ENCODE measurements around the gene BIRC7. TPM values are rescaled to one million over a fixed set of nuclear protein-coding genes. Genes with fewer than 3 reads are reported as not detected.

The BIRC7 gene
- polyA plus RNA-seq, 4 donors = 0.13 to 5.4 TPM; not detected in 2

DNA sequence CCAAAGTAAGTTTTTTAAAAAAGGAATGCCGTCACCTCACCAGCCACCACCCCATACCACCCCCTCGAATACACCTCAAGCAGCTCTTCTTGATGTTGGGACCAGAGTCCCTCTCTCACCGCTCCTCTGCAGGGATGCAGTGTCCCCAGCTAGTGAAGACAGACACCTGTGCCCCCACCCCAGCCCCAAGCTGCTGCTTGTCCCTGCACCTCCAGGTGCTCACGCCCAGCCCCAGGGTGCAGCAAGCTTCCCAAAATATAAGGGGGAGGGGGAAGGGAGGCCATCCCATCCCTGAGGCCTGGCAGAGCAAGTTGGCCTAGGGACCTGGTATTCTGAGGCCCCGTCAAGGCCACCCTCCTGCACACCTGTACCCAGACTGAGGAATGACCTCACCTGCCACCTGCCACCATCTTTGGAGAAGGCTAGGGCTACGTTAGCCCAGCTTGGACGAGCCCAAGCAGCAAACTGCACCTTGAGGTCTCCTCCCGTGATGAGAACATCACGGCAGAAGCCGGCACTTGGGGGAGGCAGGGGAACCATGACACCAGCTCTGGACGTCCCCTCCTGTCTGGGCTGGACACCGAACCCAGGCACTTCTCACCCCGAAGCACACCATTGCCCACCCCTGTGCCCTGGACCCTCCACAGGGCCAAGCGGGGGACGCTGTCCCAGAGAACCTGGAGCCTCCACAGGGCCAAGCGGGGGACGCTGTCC is 45.7 kb upstream of the BIRC7 start:
- H3K4me3 ChIP-seq (ENCODE audit: low read depth in 1 of 3, low read length in 3 of 3) = no peak overlapping the region
- H3K4me1 ChIP-seq (ENCODE audit: control insufficient read depth in 3 of 3, insufficient read depth in 2 of 3, low read depth in 1 of 3, low read length in 2 of 3) = no peaks in the 10 kb centered on the region
- peaks cover under 1 to 4% (median 3%) of the 10 kb centered on the region in 3 donors for H3K36me3 ChIP-seq (ENCODE audit: control insufficient read depth in 3 of 3, insufficient read depth in 2 of 3, low read depth in 1 of 3, low read length in 3 of 3)
- no peaks in the 10 kb centered on the region for H3K9me3 ChIP-seq (ENCODE audit: control insufficient read depth in 2 of 2, insufficient read depth in 1 of 2, low read depth in 1 of 2, low read length in 1 of 2)
- FAIRE-seq = no peak
- DNase-seq = no peak
- 85 to 89% (median 87%) methylated on average over 17 of the region's 17 CpGs for WGBS, 3 donors
- no peaks in the 10 kb centered on the region for H3K27me3 ChIP-seq (ENCODE audit: control insufficient read depth in 3 of 3, insufficient read depth in 3 of 3, low read length in 3 of 3)
- H3K27ac ChIP-seq (ENCODE audit: low read depth in 1 of 3, low read length in 2 of 3) = no peak overlapping the region

DNA sequence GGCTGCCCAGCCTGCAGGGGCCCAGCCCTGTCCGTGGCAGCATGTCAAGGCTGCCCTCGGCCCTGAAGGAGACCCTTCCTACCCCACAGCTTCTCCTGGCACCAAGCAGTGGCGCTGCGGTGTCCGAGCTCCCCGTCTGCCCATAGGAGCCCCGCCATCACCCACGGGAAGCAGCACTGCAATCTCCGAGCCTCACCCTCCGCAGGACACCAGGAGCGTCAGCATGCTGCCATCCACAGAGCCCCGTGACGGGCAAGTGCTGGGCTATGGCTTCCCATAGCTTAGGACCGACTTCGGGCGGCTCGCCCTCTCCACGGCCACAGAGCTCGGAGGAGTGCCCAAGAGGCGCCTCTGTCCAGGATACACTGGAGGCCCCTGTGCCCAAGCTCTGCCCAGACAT is 44.9 kb upstream of the BIRC7 start:
- Histone ChIP-seq H3K4me3 (ENCODE audit: low read depth in 1 of 3, low read length in 3 of 3) (no peak overlapping the region), H3K4me1 (ENCODE audit: control insufficient read depth in 3 of 3, insufficient read depth in 2 of 3, low read depth in 1 of 3, low read length in 2 of 3) (no peaks in the 10 kb centered on the region), H3K9me3 (ENCODE audit: control insufficient read depth in 2 of 2, insufficient read depth in 1 of 2, low read depth in 1 of 2, low read length in 1 of 2) (no peaks in the 10 kb centered on the region), H3K27ac (ENCODE audit: low read depth in 1 of 3, low read length in 2 of 3) (no peak overlapping the region), H3K27me3 (ENCODE audit: control insufficient read depth in 3 of 3, insufficient read depth in 3 of 3, low read length in 3 of 3) (no peaks in the 10 kb centered on the region), H3K36me3 (ENCODE audit: control insufficient read depth in 3 of 3, insufficient read depth in 2 of 3, low read depth in 1 of 3, low read length in 3 of 3) (peaks cover 4 to 10% (median 5%) of the 10 kb centered on the region in 3 donors)
- WGBS, 3 donors = 82 to 92% (median 87%) methylated on average over 20 of the region's 20 CpGs
- FAIRE-seq (no peak), DNase-seq (no peak)

DNA sequence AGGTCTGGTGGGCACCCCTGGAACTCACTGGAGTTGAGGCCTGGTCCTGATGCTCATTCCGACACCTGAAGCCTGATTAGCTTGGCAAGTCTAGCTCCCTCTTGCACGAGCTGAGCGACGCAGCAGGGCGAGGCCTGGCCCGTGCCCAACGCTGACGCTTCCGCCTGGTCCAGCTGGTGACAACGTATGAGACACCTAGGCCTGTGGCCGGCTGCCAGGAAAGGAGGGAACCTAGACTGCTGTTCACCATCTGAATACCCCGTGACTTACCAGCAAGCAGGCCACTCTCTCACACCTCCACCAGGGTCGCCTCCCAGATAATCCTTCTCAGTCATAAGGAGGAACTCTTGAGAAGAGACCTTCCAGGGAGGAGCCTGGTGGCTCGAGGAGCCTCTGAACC is 44.3 kb upstream of the BIRC7 start:
- DNase-seq (peak in 1 of 2 donors; percentile 93), FAIRE-seq (no peak)
- Histone ChIP-seq H3K27me3 (ENCODE audit: control insufficient read depth in 3 of 3, insufficient read depth in 3 of 3, low read length in 3 of 3) (no peaks in the 10 kb centered on the region), H3K9me3 (ENCODE audit: control insufficient read depth in 2 of 2, insufficient read depth in 1 of 2, low read depth in 1 of 2, low read length in 1 of 2) (no peaks in the 10 kb centered on the region), H3K27ac (ENCODE audit: low read depth in 1 of 3, low read length in 2 of 3) (no peak overlapping the region), H3K4me1 (ENCODE audit: control insufficient read depth in 3 of 3, insufficient read depth in 2 of 3, low read depth in 1 of 3, low read length in 2 of 3) (no peaks in the 10 kb centered on the region), H3K36me3 (ENCODE audit: control insufficient read depth in 3 of 3, insufficient read depth in 2 of 3, low read depth in 1 of 3, low read length in 3 of 3) (peaks cover 4 to 12% (median 5%) of the 10 kb centered on the region in 3 donors), H3K4me3 (ENCODE audit: low read depth in 1 of 3, low read length in 3 of 3) (no peak overlapping the region)
- 8 to 54% (median 34%) methylated on average over 14 of the region's 14 CpGs for WGBS, 3 donors

DNA sequence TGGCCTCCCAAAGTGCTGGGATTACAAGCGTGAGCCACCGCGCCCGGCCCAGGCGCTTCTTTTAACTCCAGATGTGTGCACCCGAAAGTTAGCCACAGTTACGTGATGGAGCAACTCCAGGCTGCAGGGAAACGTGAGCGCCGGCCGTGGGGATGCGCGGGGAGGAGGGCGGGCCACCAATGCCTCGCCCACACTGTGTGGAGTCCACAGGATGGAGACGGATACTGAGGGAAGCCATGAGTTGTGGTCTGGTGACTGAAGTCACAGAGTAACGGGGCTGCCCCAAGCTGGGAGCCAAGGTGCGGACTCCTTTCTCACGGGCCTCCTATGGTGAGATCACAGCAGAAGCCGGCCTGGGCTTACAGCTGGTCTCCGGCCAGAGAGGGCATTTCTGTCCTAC is 43.0 kb upstream of the BIRC7 start:
- no peak overlapping the region for H3K27ac ChIP-seq (ENCODE audit: low read depth in 1 of 3, low read length in 2 of 3)
- 89 to 93% (median 93%) methylated on average over 21 of the region's 21 CpGs for WGBS, 3 donors
- FAIRE-seq (no peak), DNase-seq (no peak)
- no peak overlapping the region for H3K4me3 ChIP-seq (ENCODE audit: low read depth in 1 of 3, low read length in 3 of 3)
- H3K4me1 ChIP-seq (ENCODE audit: control insufficient read depth in 3 of 3, insufficient read depth in 2 of 3, low read depth in 1 of 3, low read length in 2 of 3) = no peaks in the 10 kb centered on the region
- peaks cover 4 to 24% (median 5%) of the 10 kb centered on the region in 3 donors for H3K36me3 ChIP-seq (ENCODE audit: control insufficient read depth in 3 of 3, insufficient read depth in 2 of 3, low read depth in 1 of 3, low read length in 3 of 3)
- no peaks in the 10 kb centered on the region for H3K27me3 ChIP-seq (ENCODE audit: control insufficient read depth in 3 of 3, insufficient read depth in 3 of 3, low read length in 3 of 3)
- H3K9me3 ChIP-seq (ENCODE audit: control insufficient read depth in 2 of 2, insufficient read depth in 1 of 2, low read depth in 1 of 2, low read length in 1 of 2) = no peaks in the 10 kb centered on the region

DNA sequence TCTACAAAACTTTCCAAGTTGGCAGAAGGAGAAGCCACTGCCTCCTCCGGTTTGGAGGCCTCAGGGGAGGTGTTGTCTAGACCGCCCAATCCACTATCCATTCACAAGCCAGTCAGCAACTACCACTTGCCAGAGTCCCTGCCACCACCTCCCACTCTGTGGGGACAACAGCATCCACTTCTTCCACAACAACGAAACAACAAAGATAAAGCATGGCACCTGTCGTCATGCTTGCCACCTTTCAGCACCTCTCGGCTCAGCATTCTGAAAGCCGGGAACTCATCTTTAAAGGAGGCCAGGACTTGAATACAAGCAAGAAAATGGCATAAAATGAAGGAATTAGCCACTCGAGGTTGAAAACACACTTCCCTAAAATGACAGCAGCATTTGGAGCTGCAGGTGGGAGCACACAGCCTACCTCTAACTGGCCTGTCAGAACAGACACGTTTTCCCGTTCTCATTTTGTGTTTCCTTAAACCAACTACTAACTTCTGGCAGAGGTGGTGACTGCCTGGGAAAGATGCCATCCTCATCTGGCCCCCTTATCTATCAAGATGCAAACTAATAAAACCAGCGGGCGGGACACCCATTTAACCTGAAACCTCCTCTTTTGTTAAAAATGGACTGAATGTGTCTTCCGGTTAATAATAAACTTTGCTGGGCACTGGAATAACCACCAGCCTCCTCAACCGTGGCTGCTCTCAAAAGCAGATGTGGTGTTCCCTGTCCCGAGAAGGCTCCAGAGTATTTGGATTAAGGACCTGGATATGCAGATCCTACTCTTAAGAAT is 41.5 kb upstream of the BIRC7 start:
- Histone ChIP-seq H3K27me3 (ENCODE audit: control insufficient read depth in 3 of 3, insufficient read depth in 3 of 3, low read length in 3 of 3) (no peaks in the 10 kb centered on the region), H3K36me3 (ENCODE audit: control insufficient read depth in 3 of 3, insufficient read depth in 2 of 3, low read depth in 1 of 3, low read length in 3 of 3) (peaks cover 4 to 29% (median 5%) of the 10 kb centered on the region in 3 donors), H3K4me1 (ENCODE audit: control insufficient read depth in 3 of 3, insufficient read depth in 2 of 3, low read depth in 1 of 3, low read length in 2 of 3) (no peaks in the 10 kb centered on the region), H3K27ac (ENCODE audit: low read depth in 1 of 3, low read length in 2 of 3) (no peak overlapping the region), H3K9me3 (ENCODE audit: control insufficient read depth in 2 of 2, insufficient read depth in 1 of 2, low read depth in 1 of 2, low read length in 1 of 2) (no peaks in the 10 kb centered on the region), H3K4me3 (ENCODE audit: low read depth in 1 of 3, low read length in 3 of 3) (no peak overlapping the region)
- no peak for FAIRE-seq
- WGBS, 3 donors = 65 to 79% (median 69%) methylated on average over 14 of the region's 14 CpGs
- no peak for DNase-seq

DNA sequence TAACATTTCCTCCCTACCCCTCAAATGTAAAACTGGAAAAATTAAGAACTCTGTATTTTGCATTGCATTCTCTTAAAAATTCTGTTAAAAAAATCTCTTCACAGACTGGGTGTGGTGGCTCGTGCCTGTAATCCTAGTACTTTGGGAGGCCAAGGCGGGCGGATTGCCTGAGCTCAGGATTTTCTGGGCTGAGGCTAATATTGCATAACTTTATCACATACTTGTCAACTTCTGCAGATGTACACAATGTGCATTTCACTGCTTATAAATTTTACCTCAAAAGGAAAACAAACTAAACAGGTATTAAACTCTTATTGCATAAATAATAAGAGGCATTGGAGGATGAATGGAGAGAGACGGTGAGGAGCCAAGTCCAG is 40.9 kb upstream of the BIRC7 start:
- no peak for FAIRE-seq
- no peak overlapping the region for H3K4me3 ChIP-seq (ENCODE audit: low read depth in 1 of 3, low read length in 3 of 3)
- no peak for DNase-seq
- no peak overlapping the region for H3K27ac ChIP-seq (ENCODE audit: low read depth in 1 of 3, low read length in 2 of 3)
- peaks cover 4 to 33% (median 5%) of the 10 kb centered on the region in 3 donors for H3K36me3 ChIP-seq (ENCODE audit: control insufficient read depth in 3 of 3, insufficient read depth in 2 of 3, low read depth in 1 of 3, low read length in 3 of 3)
- H3K9me3 ChIP-seq (ENCODE audit: control insufficient read depth in 2 of 2, insufficient read depth in 1 of 2, low read depth in 1 of 2, low read length in 1 of 2) = no peaks in the 10 kb centered on the region
- no peaks in the 10 kb centered on the region for H3K27me3 ChIP-seq (ENCODE audit: control insufficient read depth in 3 of 3, insufficient read depth in 3 of 3, low read length in 3 of 3)
- H3K4me1 ChIP-seq (ENCODE audit: control insufficient read depth in 3 of 3, insufficient read depth in 2 of 3, low read depth in 1 of 3, low read length in 2 of 3) = no peaks in the 10 kb centered on the region
- WGBS, 3 donors = 85 to 92% (median 91%) methylated on average over 4 of the region's 4 CpGs

DNA sequence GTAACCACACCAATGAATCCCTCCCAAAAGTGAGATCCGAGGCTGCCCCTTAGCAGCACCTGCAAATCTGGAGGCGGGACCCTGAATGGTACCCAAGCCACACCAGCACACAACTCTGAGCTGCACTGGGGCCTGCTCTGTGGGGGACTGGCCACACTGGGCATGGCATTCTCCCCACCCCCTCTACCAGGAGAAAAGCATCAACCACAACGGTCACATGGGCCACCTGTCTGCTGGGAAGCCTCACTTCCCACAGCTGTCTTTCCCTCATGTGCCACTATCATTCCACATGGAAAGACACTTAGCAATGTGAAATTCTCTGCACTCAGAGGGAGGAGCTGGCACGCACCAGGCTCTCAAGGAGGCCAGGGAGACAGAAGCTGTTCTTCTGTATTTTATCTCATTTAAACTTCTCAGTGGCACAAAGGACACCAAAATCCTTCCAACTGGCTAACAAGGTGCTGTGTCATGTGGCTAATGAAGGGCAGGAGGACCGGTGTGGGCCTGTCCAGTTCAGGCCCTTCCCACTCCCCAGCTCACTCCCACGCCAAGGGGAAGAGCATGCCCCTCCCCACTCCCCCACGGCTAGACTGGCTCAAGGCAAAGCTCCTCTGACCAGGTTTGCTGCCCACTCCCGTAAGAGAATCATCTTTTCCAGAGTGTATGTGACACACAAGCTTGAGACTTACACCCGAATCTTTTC is 38.8 kb upstream of the BIRC7 start:
- Histone ChIP-seq H3K4me3 (ENCODE audit: low read depth in 1 of 3, low read length in 3 of 3) (no peak overlapping the region), H3K36me3 (ENCODE audit: control insufficient read depth in 3 of 3, insufficient read depth in 2 of 3, low read depth in 1 of 3, low read length in 3 of 3) (peaks cover 4 to 41% (median 6%) of the 10 kb centered on the region in 3 donors), H3K27ac (ENCODE audit: low read depth in 1 of 3, low read length in 2 of 3) (no peak overlapping the region), H3K4me1 (ENCODE audit: control insufficient read depth in 3 of 3, insufficient read depth in 2 of 3, low read depth in 1 of 3, low read length in 2 of 3) (no peaks in the 10 kb centered on the region), H3K27me3 (ENCODE audit: control insufficient read depth in 3 of 3, insufficient read depth in 3 of 3, low read length in 3 of 3) (no peaks in the 10 kb centered on the region), H3K9me3 (ENCODE audit: control insufficient read depth in 2 of 2, insufficient read depth in 1 of 2, low read depth in 1 of 2, low read length in 1 of 2) (no peaks in the 10 kb centered on the region)
- WGBS, 3 donors = 78 to 86% (median 80%) methylated on average over 9 of the region's 9 CpGs
- DNase-seq (no peak), FAIRE-seq (no peak)

DNA sequence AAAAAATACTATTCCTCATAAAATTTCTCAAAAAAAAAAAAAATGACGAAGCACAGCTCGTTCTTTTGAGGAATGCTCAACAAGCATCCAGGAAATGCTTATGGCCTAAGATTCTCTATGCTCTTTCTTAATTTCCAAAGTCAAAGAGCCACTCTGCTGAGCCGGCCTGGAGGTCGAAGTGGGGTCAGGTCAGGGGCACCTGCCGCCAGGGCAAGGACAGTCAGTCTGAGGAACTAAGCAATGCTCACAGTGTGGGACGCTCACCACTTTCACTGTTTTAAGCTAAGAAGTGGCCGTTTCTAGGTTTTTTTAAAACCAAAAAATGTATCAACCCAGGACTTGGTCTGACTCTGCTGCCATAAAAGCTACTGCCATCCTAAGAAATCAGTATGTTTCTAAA is 37.1 kb upstream of the BIRC7 start:
- Histone ChIP-seq H3K4me1 (ENCODE audit: control insufficient read depth in 3 of 3, insufficient read depth in 2 of 3, low read depth in 1 of 3, low read length in 2 of 3) (no peaks in the 10 kb centered on the region), H3K36me3 (ENCODE audit: control insufficient read depth in 3 of 3, insufficient read depth in 2 of 3, low read depth in 1 of 3, low read length in 3 of 3) (peaks cover 11 to 58% (median 23%) of the 10 kb centered on the region in 3 donors), H3K9me3 (ENCODE audit: control insufficient read depth in 2 of 2, insufficient read depth in 1 of 2, low read depth in 1 of 2, low read length in 1 of 2) (no peaks in the 10 kb centered on the region), H3K27me3 (ENCODE audit: control insufficient read depth in 3 of 3, insufficient read depth in 3 of 3, low read length in 3 of 3) (no peaks in the 10 kb centered on the region), H3K27ac (ENCODE audit: low read depth in 1 of 3, low read length in 2 of 3) (no peak overlapping the region), H3K4me3 (ENCODE audit: low read depth in 1 of 3, low read length in 3 of 3) (no peak overlapping the region)
- WGBS, 3 donors = 71 to 77% (median 73%) methylated on average over 7 of the region's 7 CpGs
- DNase-seq = no peak
- no peak for FAIRE-seq

Measured in small intestine (tissue), 7 donors.